ENCODE results near the gene TAP2.
A peak's percentile ranks its signal among the peaks of the same experiment; 100 is the strongest.
"Not testable (repeated sequence)": the region's sequence is repeated elsewhere in the genome, so short reads cannot be mapped to it uniquely, and the experiment has no call there.

Gene TAP2

GRCh38 chr6:32832535-32832934 lies 6.0 kb downstream of the TAP2 start:
- no peak for DNase-seq

GRCh38 chr6:32830936-32831335 lies 7.6 kb downstream of the TAP2 start:
- DNase-seq: no peak

- DNase-seq: no peak
Measured at GRCh38 chr6:32830017-32830416, 8.5 kb downstream of the TAP2 start.

- DNase-seq: no peak
Measured at GRCh38 chr6:32829495-32829894, 9.0 kb downstream of the TAP2 start.

GRCh38 chr6:32827025-32827424 lies 11.5 kb downstream of the TAP2 start:
- DNase-seq: no peak

- DNase-seq: peak; percentile 2 to 21
Measured at GRCh38 chr6:32825966-32826365, 12.6 kb downstream of the TAP2 start.

- no peak for DNase-seq
Measured at GRCh38 chr6:32819729-32820128, 18.8 kb downstream of the TAP2 start.

GRCh38 chr6:32818867-32819266 lies 19.7 kb downstream of the TAP2 start:
- no peak for DNase-seq

GRCh38 chr6:32816746-32817204 lies 21.8 kb downstream of the TAP2 start, which contains the start of gene HLA-DOB:
Gene HLA-DOB (minus strand): TSS chr6:32817002. CDS start chr6:32816951, 51 bp downstream.
- DNase-seq: peak in 1 of 2 experiments; percentile 32

GRCh38 chr6:32815996-32816395 lies 22.5 kb downstream of the TAP2 start:
- DNase-seq: no peak

- DNase-seq: no peak
Measured at GRCh38 chr6:32815115-32815514, 23.4 kb downstream of the TAP2 start.

- DNase-seq: no peak
Measured at GRCh38 chr6:32814145-32814544, 24.4 kb downstream of the TAP2 start.

- DNase-seq: no peak
Measured at GRCh38 chr6:32809171-32809570, 29.4 kb downstream of the TAP2 start.

- no peak for DNase-seq
Measured at GRCh38 chr6:32807020-32807580, 31.4 kb downstream of the TAP2 start.

GRCh38 chr6:32805404-32805803 lies 33.1 kb downstream of the TAP2 start:
- not testable (repeated sequence) for DNase-seq

- DNase-seq: no peak
Measured at GRCh38 chr6:32803416-32803815, 35.1 kb downstream of the TAP2 start.

GRCh38 chr6:32799740-32800139 lies 38.8 kb downstream of the TAP2 start:
- DNase-seq: no peak

- DNase-seq: no peak
Measured at GRCh38 chr6:32799168-32799567, 39.4 kb downstream of the TAP2 start.

GRCh38 chr6:32796848-32797776 lies 41.4 kb downstream of the TAP2 start:
- peak in 1 of 2 experiments; percentile 63 for DNase-seq

GRCh38 chr6:32794510-32794909 lies 44.0 kb downstream of the TAP2 start:
- no peak for DNase-seq

GRCh38 chr6:32792901-32793435 lies 45.6 kb downstream of the TAP2 start:
- no peak for DNase-seq

GRCh38 chr6:32790306-32790705 lies 48.2 kb downstream of the TAP2 start:
- no peak for DNase-seq
